Right ventricle myocardium inferior (tissue), 1 donor: Measurements from ENCODE around the gene PAIP2B. TPM values are rescaled to one million over a fixed set of nuclear protein-coding genes. Genes with fewer than 3 reads are reported as not detected.
"Not testable (repeated sequence)": the region's sequence is repeated elsewhere in the genome, so short reads cannot be mapped to it uniquely, and the experiment has no call there.

Experiments used
- ATAC-seq: fragments of 200-7000 bp; cut with Tn5 transposase; one replicate; pipeline ENCODE4 v1.9.1; 2020; ENCODE audit warnings: mild to moderate bottlenecking, moderate library complexity
- DNase-seq: peaks from one replicate; pipeline ENCODE4 v3.0.0; 2021; ENCODE audit errors: missing footprints
- intact Hi-C: fragments of 100-400 bp; cut with DNase I; formaldehyde crosslinking; loops from one replicate; pipeline ENCODE4 v1.11.0; 2022
- total RNA-seq: library from RNA; stranded (reverse); fragmentation: NEBNext Ultra II Directional; extraction: Animal tissue kit (Norgen Biotek cat#: 25700); gene quantifications from one replicate; pipeline ENCODE4 v1.2.1, GENCODE V29; 2021
- donor health status: DM: no; HTN: yes; CAD: no; lungs with severe emphysema.

The PAIP2B gene
- total RNA-seq, 1 donor from 2014 or later = 64.9 TPM

DNA sequence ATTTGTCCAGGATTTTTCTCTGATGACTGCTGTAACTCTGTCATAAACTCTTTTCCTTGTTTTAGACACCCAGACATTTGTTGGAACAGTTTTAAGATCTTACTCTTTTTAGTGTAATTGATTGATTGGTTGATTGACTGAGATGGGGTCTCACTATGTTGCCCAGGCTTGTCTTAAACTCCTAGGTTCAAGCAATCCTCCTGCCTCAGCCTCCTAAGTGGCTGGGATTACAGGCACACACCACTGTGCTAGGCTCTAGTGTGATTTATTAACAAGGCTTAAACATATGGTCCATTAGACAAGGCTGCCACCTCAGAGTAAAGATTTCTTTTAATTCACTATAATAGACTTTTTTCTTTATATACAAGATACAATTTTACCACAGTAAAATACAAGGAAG lies 2.0 kb downstream of the PAIP2B start:
- no peak for ATAC-seq
- DNase-seq = no peak
- intact Hi-C loops = loop anchor here (10.0 kb wide), 1 partner anchor 280 kb away; no protein-coding TSS in a partner anchor

DNA sequence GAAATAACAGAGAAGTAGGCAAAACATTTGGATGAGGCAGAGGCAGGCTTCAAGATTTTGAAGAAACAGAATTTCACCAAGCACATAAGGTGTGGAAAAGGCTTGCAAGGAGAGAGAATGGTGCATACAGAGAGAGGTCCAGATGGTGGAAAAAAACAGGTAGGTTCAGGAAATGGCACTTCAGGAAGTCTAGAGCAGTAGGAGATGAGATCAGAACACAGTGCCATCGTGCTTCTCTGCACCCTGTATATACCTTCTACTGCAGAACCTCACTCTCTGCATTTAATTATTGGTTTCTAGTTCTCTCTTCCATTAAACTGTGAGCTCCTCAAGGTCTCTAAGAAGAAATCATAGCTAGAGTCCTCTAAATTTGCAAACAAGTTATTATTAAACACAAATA lies 2.4 kb downstream of the PAIP2B start:
- ATAC-seq (no peak), DNase-seq (no peak)
- intact Hi-C loops = loop anchor here (10.0 kb wide), 1 partner anchor 280 kb away; no protein-coding TSS in a partner anchor

DNA sequence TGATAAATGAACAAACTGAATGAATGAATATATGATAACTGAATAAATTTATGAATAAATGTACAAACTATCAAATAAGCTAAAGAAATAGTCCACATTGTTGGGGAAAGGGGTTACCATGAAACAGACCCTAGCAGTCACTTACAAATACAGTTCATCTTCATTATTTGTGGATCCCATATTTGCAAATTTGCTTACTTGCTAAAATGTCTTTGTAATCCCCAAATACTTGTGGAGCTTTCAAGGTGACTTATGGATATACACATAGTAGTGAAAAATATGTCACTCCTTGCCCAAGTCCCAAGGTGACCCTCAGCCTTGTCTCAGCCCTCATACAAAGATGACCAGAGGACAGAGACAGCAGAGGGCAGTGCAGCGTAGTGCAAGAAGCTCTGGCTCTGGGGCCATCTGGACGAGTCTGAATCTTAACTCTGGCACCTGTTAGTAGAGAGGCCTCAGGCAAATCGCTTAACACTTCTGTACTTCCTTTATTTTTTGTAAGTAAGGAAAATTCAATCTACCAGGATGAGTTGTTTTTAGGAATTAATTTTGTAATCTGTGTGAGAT lies 3.1 kb downstream of the PAIP2B start:
- DNase-seq = peak; percentile 61
- intact Hi-C loops = loop anchor here (10.0 kb wide), 1 partner anchor 281 kb away; no protein-coding TSS in a partner anchor
- peak; percentile 38 for ATAC-seq

DNA sequence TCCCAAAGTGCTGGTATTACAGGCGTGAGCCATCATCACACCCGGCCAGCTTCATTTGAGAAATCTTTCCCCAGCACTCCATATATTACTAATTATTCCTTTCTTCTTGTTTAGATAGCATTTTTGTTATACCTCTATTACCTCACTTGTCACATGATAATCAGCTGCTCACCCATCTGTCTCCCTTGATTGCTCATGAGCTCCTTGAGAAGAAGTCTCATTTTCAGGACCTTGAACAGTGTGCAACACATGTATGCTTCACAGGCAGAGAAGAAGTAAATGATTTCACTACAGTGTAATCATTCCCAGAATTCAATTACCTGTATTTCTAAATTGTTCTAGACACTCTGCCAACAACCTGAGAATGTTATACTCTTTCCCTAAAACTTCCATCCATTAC lies 6.2 kb downstream of the PAIP2B start:
- intact Hi-C loops = loop anchor here (10.0 kb wide), 1 partner anchor 284 kb away; no protein-coding TSS in a partner anchor
- no peak for DNase-seq
- ATAC-seq = no peak

DNA sequence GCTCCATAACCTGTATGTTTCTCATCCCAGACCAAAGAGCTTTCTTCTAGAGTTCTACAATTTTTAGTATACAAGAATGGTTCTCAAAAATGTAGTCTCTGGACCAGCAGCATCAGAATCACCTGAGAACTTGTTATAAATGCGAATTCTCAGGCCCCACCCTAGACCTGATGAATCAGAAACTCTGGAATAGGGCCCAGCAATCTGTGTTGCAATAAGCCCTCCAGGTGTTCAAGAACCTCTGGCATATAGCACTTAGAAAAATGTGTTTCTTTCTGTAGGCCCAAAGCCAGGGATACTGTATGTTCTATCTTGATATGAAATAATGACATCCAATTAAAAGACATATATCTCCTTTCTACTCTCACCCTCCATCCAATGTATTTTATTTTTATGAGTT lies 10.4 kb downstream of the PAIP2B start:
- ATAC-seq (no peak), DNase-seq (no peak)
- intact Hi-C loops = no loop called here

DNA sequence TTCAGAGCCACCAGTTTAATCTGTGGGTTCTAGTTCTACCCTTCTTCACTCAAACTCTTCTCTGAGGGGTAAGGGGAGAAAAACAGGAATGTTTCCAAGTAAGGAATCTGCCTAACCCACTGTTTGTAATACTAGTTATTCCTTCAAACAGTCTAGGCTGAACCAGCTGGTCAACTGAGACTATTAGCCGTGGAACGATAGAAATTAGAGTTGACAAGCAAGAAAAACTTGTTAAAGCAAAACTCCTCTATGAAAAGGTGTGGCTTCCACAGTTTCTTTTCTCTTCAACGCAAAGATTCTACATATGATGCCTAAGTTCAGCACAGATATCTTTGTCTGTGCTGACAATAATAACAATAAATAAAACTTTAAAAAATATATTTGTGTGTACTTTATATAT lies 11.5 kb downstream of the PAIP2B start:
- DNase-seq (no peak), ATAC-seq (no peak)
- intact Hi-C loops = no loop called here

DNA sequence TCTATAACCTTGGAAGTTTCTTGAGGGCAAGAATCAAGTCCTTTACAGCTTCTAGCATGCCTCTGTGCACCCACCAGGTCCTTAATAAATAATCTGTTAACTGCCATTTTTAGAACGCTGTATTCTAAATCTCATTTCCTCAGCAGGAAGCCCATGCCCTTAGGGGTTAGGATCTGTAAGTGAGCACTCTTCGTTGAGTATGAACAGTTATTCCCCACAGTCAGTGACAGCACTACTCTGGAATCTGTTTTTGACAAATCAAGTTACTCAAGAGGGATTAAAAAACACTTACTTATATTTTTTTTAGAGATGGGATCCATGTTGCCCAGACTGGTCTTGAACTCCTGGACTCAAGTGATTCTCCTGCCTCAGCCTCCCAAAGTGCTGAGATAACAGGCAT lies 14.6 kb downstream of the PAIP2B start:
- intact Hi-C loops = no loop called here
- ATAC-seq = no peak
- DNase-seq = no peak

DNA sequence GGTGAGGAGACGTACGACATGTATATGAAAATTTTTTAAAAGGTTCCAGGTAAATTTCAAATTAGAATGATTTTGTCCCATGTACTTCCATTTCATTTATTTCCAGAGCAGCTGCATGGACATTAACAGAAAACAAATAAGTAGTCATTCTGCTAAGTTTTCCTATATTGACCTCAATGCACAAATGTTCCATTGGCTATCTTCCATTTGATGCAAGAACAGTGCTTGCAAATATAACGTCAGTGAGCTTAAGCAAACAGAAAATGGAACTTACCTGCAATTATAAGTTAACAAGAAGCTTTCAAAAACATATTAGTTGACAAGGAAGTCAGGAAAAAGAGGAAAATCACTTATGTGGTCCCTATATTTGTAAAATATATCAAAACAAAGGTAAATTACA lies 16.6 kb downstream of the PAIP2B start:
- DNase-seq (no peak), ATAC-seq (no peak)
- intact Hi-C loops = no loop called here

DNA sequence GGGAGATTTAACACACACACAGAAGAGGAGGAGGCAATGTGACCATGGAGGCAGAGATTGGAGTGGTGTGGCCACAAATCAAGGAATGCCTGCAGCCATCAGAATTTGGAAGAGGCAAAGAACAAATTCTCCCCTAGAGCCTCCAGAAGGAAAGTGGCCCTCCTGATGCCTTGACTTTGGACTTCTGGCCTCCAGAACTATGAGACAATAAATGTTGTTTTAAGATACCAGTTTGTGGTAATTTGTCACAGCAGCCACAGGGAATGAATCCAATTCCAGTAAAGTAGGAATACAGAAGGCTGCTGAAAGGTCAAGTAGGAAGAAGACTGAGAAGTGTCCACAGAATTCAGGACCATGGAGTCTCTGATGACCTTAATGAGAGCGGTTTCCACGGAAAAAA lies 18.1 kb downstream of the PAIP2B start:
- DNase-seq (no peak), ATAC-seq (no peak)
- intact Hi-C loops = no loop called here

DNA sequence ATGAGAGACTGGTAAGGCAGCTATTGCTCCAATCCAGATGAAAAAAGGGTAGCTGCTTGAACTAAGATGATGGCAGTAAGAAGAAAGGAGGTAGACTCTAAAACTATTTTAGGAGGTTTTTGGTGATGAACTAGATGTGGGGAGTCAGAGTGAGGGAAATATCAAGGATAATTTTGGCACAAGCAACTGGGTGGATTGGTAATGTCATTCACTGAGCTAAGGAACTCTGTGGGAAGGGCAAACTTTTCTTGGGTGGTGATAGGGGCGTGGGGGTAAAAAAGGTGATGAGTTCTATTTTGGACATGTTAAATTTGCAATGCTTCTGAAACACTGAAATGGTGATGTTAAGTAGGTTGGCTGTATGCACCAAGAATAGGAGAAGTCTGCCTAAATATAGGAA lies 19.3 kb downstream of the PAIP2B start:
- intact Hi-C loops = no loop called here
- DNase-seq = no peak
- no peak for ATAC-seq

DNA sequence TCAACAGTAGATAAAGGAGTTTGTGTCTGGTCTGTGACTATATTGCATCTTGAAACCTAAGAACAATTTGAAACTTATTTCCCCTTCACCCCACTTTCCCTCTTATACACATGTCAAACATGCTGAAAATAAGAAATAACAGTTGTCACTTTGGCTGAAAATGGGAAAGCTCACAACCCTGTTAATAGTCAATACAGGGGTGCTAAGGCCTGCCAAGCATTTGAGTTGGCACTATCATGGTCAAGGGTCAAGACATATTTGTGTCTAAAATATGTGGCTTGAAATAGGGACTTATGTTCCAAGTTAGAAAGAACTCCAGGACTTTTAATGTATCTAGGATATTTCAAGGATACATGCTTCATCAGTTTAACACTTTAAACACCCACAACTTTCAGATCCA lies 20.6 kb downstream of the PAIP2B start:
- ATAC-seq (no peak), DNase-seq (no peak)
- intact Hi-C loops = no loop called here

DNA sequence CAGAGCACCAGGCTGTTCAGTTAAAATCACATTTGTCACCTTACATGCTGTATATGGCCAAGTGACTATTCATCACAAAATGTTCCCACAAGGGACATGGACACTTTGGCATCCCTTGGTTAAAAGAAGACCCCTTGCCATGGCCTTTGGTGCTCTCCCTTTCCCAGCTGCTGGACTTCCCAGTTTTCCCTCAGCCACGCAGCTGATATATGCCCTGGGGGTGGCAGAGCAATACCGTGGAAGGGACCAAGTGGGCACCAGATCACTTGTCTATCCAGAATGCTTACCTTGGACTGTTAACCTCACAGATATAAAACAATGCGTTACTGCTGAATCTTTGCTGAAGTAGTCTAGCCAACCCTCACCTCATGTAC lies 35.3 kb downstream of the PAIP2B start:
- ATAC-seq = peak; percentile 28
- intact Hi-C loops = no loop called here
- DNase-seq = no peak

DNA sequence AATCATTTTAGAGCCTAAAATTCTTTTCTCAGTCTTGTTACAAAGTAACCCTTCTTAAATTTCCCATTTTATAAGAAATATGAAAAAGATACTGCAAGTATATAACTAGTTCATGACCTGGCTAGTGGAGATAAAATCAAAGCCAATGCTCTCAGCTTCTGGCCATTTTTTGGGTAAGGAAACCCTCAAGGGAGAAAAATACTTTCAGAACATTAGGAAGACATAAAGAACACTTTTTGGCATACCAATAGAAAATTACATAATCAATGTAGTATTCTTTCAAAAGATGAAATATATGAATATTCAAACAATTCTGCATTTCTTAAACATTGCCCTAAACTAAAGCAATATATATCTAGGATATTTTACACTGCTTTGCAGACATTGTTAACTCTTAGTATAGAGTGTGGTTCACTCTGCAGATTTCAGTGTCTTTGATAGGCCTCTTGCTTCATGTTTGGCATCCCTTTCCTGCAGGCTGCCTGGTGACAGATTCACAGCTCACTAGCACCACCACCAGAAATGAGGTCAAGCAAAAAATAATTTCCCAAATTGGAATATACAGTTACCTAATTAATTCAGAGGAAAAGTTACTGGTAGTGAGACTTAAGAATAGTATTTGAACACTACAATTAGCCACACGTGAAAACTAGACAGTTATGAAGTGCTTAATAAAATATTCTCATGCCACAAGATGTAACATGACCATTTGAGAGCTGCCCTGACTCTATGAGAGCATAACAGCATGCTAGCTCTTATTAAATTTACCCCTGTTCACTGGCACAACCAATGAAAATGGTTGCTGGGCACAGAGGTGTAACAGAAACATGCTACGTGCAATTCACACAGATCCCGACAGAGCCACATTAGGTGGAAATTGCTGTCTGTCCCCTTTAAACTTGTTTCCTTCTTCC lies 36.0 kb downstream of the PAIP2B start:
- no peak for DNase-seq
- peak; percentile 62 for ATAC-seq
- intact Hi-C loops = no loop called here

DNA sequence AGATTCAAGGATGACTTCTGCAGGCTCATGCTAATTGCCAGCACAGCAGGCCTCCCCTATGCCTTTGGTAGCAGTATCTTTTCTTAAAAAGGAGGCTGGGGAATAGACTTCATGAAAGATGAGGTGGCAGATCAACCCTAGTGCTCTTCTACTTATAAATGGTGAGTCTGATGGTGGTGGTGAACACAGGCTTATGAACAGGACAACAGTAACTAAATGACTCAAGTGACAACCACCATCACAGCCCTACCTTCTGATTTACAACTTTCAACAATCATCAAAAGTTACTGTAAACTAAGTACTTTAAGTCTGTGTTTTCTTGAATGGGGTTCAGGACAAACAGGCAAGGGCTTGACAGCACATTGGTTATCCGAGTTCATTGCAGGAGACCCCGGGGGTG lies 39.3 kb downstream of the PAIP2B start:
- no peak for ATAC-seq
- no peak for DNase-seq
- intact Hi-C loops = no loop called here

DNA sequence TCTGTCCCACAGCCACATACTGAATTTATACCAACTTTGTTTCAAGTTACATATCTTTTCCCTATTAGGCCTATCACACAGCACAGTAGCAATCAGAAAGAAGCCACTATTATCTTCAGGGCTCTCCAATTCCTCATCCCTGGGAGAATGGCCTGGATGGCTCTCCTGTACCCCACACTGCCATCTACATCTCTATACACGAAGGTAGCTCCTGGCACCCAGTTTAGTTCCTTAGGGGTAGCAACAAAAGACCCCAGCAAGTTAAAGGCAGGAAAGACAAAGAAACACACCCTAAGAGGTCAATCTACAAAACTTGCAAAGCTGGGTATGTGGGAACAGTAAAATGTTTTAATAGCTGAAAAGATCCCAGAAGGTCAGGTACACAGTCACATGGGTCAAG lies 39.9 kb downstream of the PAIP2B start:
- ATAC-seq = no peak
- intact Hi-C loops = no loop called here
- DNase-seq = no peak

DNA sequence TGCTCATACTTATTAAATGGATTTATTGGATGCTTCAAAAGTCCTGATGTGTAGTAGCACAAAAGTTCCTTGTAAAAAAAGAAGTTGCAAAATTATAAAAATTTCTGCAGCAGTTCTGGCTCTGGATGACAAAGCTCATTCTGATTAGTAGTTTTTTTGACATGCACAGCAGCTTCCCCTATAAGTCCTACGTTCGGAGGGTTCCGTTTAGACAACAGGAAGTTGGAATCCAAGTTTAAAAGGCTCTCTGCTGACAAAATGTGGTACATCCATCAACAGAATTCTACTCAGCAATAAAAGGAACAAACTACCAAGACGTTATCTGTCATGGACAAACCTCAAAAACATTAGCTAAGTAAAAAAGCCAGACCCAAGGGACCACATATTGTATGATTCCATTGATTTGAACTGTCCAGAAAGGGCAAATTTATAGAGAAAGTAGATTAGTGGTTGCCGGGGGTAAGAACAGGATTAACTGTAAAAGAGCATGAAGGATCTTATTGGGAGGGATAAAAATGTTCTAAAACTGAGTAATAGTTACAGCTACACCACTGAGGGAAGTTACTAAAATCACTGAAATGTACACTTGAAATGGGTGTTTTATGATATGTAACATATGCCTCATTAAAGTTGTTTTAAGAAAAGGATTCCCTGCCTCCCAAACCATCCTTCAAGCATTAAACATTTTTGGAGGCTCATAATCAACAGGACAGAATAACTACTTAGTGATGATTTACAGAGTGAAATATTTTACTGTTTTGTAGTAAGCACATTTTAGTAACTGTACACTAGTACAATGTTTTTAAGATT lies 43.4 kb downstream of the PAIP2B start:
- DNase-seq, intact Hi-C loops, ATAC-seq: not testable (repeated sequence)

DNA sequence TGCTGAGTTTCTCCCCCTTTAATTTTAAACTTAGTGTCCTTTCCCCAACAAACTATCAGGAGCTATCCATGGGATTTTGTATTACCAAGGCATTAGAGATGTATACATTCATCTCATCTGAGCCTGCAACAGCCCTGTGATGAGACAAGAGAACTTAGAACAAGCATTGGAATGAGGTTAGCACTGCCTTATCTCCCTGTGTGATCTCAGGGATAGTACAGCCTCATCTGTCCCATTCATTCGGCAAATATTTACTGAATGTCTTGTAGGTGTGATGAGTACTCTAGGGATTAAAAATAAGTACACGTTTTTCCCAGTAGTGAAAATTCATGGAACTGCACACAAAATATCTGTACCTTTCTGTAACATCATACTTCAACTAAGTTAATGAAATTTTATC lies 45.6 kb downstream of the PAIP2B start:
- DNase-seq (no peak), ATAC-seq (no peak)
- intact Hi-C loops = no loop called here

DNA sequence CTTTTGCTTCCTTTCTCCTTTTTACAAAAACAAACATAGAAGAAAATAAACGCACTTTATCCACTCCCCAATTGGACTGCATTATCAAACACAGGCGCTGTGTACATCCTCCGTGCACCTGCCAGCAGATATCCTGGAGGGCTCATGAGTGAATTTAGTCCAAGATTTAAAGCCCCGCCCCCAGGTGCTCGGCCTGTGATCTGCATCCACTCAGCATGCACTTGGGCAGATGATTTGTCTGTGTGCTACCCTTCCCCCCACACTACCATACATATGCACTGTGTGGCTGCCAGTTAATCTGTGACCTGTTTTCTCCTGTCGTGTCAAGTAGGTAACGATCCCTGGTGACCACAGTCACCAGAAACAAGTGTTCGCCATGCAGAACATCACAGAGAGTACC lies 48.1 kb downstream of the PAIP2B start:
- ATAC-seq, intact Hi-C loops: not testable (repeated sequence)

DNA sequence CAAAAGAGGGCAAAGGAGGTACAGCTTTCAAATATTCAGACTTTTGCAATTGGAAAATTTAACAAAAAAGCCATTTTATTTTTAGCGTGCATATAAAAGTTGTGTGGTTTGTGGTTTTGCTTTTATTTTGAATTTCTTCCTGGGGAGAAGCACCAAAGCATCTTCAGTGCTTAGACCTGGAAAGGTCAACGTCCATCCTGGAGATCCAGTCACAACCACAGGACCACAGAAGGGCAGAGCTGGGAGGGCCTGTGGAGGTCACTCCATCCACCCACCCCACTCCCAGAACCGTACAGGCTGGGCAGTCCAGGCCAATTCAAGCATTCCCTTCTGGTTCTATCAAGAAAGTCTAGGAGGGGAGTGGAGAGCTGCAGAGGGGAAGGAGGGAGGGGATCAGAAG lies 52.7 kb downstream of the PAIP2B start:
- DNase-seq = no peak
- no peak for ATAC-seq
- intact Hi-C loops = no loop called here

More for the DNA sequence above, 48.1 kb downstream of the PAIP2B start:
- DNase-seq = not testable (repeated sequence)
